Nephron progenitor cell (in vitro differentiated cells): ENCODE results near the gene EPN1.

Source experiments
- DNase-seq: peaks from one replicate; pipeline ENCODE4 v3.0.0; 2021
- H3K27ac Mint-ChIP-seq: 2 replicates; pipeline ENCODE4 v1.8.0; 2021; ENCODE audit warnings: mild to moderate bottlenecking, moderate library complexity, mixed read lengths
- H3K27me3 Mint-ChIP-seq: 2 replicates; pipeline ENCODE4 v1.8.0; 2021; ENCODE audit warnings: mild to moderate bottlenecking, low read depth, mixed read lengths; ENCODE audit not compliant: poor library complexity
- H3K36me3 Mint-ChIP-seq: 2 replicates; pipeline ENCODE4 v1.8.0; 2021; ENCODE audit warnings: low read depth, mixed read lengths
- H3K4me1 Mint-ChIP-seq: 2 replicates; pipeline ENCODE4 v1.8.0; 2021; ENCODE audit warnings: mixed read lengths
- H3K4me3 Mint-ChIP-seq: 2 replicates; pipeline ENCODE4 v1.8.0; 2021; ENCODE audit warnings: mild to moderate bottlenecking, moderate library complexity, mixed read lengths
- H3K9me3 Mint-ChIP-seq: 2 replicates; pipeline ENCODE4 v1.8.0; 2021; ENCODE audit warnings: mild to moderate bottlenecking, moderate library complexity, mixed read lengths
- CTCF ChIP-seq: fragments of 200-600 bp; sonication (generic); IDR thresholded peaks from 2 replicates; pipeline ENCODE4 v1.5.0; 2021; ENCODE audit warnings: antibody characterized with exemption

EPN1 gene

GRCh38 chr19:55661826-55662225 lies 13.2 kb upstream of the EPN1 start:
- Mint-ChIP-seq H3K36me3 (peaks cover 48% of the 10 kb centered on the region), H3K27ac (peak overlapping the region; percentile 82), H3K27me3 (no peaks in the 10 kb centered on the region), H3K9me3 (no peaks in the 10 kb centered on the region), H3K4me3 (no peak overlapping the region), H3K4me1 (peaks cover 30% of the 10 kb centered on the region)
- no peak for TF ChIP-seq CTCF
- no peak for DNase-seq

- Mint-ChIP-seq H3K27me3 (no peaks in the 10 kb centered on the region), H3K9me3 (no peaks in the 10 kb centered on the region), H3K27ac (peak overlapping the region; percentile 82), H3K4me1 (peaks cover 12% of the 10 kb centered on the region), H3K4me3 (no peak overlapping the region), H3K36me3 (peaks cover 54% of the 10 kb centered on the region)
- DNase-seq, result no peak
- no peak for TF ChIP-seq CTCF
These were observed 11.0 kb upstream of the EPN1 start for GRCh38 chr19:55663846-55664536.

- Mint-ChIP-seq H3K9me3 (no peaks in the 10 kb centered on the region), H3K4me1 (peaks cover 17% of the 10 kb centered on the region), H3K27me3 (peaks cover 3% of the 10 kb centered on the region), H3K36me3 (peaks cover 51% of the 10 kb centered on the region), H3K27ac (peak overlapping the region; percentile 16), H3K4me3 (no peak overlapping the region)
- DNase-seq, result no peak
- no peak for TF ChIP-seq CTCF
These were observed 8.6 kb upstream of the EPN1 start for GRCh38 chr19:55666343-55667005.

- Mint-ChIP-seq H3K27ac (peak overlapping the region; percentile 16), H3K27me3 (peaks cover 3% of the 10 kb centered on the region), H3K36me3 (peaks cover 47% of the 10 kb centered on the region), H3K4me1 (peaks cover 16% of the 10 kb centered on the region), H3K9me3 (no peaks in the 10 kb centered on the region), H3K4me3 (no peak overlapping the region)
- no peak for DNase-seq
- no peak for TF ChIP-seq CTCF
These were observed 8.0 kb upstream of the EPN1 start for GRCh38 chr19:55667006-55667381.

- Mint-ChIP-seq H3K27ac (no peak overlapping the region), H3K4me3 (no peak overlapping the region), H3K36me3 (peaks cover 47% of the 10 kb centered on the region), H3K4me1 (peaks cover 19% of the 10 kb centered on the region), H3K9me3 (no peaks in the 10 kb centered on the region), H3K27me3 (peaks cover 3% of the 10 kb centered on the region)
- no peak for DNase-seq
- TF ChIP-seq CTCF, result no peak
These were observed 7.5 kb upstream of the EPN1 start for GRCh38 chr19:55667511-55667910.

- no peak for TF ChIP-seq CTCF
- no peaks in the 10 kb centered on the region for H3K9me3 Mint-ChIP-seq
- H3K4me1 Mint-ChIP-seq, result peaks cover 19% of the 10 kb centered on the region
- DNase-seq, result no peak
- H3K27me3 Mint-ChIP-seq, result peaks cover 3% of the 10 kb centered on the region
- peaks cover 43% of the 10 kb centered on the region for H3K36me3 Mint-ChIP-seq
- H3K27ac Mint-ChIP-seq, result no peak overlapping the region
- H3K4me3 Mint-ChIP-seq, result no peak overlapping the region
These were observed 7.1 kb upstream of the EPN1 start for GRCh38 chr19:55667958-55668357.
